ENCODE data around the gene ELFN1.

Gene ELFN1

GRCh38 chr7:1668396-1669063, 1.5 kb upstream of the ELFN1 start:
- peaks cover 1% of the 10 kb centered on the region; the same call in 1 of the 2 replicates for H3K27me3 ChIP-seq (replicated peaks; ENCODE audit: control insufficient read depth, insufficient read depth, low read length)
- no peak for TF ChIP-seq CTCF (IDR thresholded peaks at IDR 0.05; ENCODE audit: insufficient read depth, low read length, poor library complexity, severe bottlenecking)
- H3K36me3 ChIP-seq (ENCODE audit: control insufficient read depth, insufficient read depth, low read length): no peaks in the 10 kb centered on the region
- H3K4me3 ChIP-seq (replicated peaks; ENCODE audit: low read depth, low read length): no peak overlapping the region
- DNase-seq (ENCODE audit: extremely low read depth, insufficient read length): no peak

- no peak for DNase-seq (ENCODE audit: extremely low read depth, insufficient read length)
- Histone ChIP-seq H3K4me3 (replicated peaks; ENCODE audit: low read depth, low read length) (no peak overlapping the region), H3K36me3 (ENCODE audit: control insufficient read depth, insufficient read depth, low read length) (no peaks in the 10 kb centered on the region), H3K27me3 (replicated peaks; ENCODE audit: control insufficient read depth, insufficient read depth, low read length) (peaks cover 1% of the 10 kb centered on the region; the same call in 1 of the 2 replicates)
- no peak for TF ChIP-seq CTCF (IDR thresholded peaks at IDR 0.05; ENCODE audit: insufficient read depth, low read length, poor library complexity, severe bottlenecking)
Observed at GRCh38 chr7:1669064-1669951, 769 bp upstream of the ELFN1 start.

GRCh38 chr7:1670894-1671593, 967 bp downstream of the ELFN1 start:
- Histone ChIP-seq H3K36me3 (ENCODE audit: control insufficient read depth, insufficient read depth, low read length) (no peaks in the 10 kb centered on the region), H3K4me3 (replicated peaks; ENCODE audit: low read depth, low read length) (no peak overlapping the region), H3K27me3 (replicated peaks; ENCODE audit: control insufficient read depth, insufficient read depth, low read length) (peaks cover 1% of the 10 kb centered on the region; the same call in 1 of the 2 replicates)
- TF ChIP-seq CTCF (IDR thresholded peaks at IDR 0.05; ENCODE audit: insufficient read depth, low read length, poor library complexity, severe bottlenecking): no peak
- DNase-seq (ENCODE audit: extremely low read depth, insufficient read length): no peak

GRCh38 chr7:1671594-1672451, 1.7 kb downstream of the ELFN1 start:
- Histone ChIP-seq H3K4me3 (replicated peaks; ENCODE audit: low read depth, low read length) (no peak overlapping the region), H3K36me3 (ENCODE audit: control insufficient read depth, insufficient read depth, low read length) (no peaks in the 10 kb centered on the region), H3K27me3 (replicated peaks; ENCODE audit: control insufficient read depth, insufficient read depth, low read length) (peaks cover 1% of the 10 kb centered on the region; the same call in 1 of the 2 replicates)
- TF ChIP-seq CTCF (IDR thresholded peaks at IDR 0.05; ENCODE audit: insufficient read depth, low read length, poor library complexity, severe bottlenecking): no peak
- DNase-seq (ENCODE audit: extremely low read depth, insufficient read length): no peak

GRCh38 chr7:1672851-1673486, 2.9 kb downstream of the ELFN1 start:
- no peaks in the 10 kb centered on the region for H3K36me3 ChIP-seq (ENCODE audit: control insufficient read depth, insufficient read depth, low read length)
- H3K4me3 ChIP-seq (replicated peaks; ENCODE audit: low read depth, low read length): no peak overlapping the region
- no peak for TF ChIP-seq CTCF (IDR thresholded peaks at IDR 0.05; ENCODE audit: insufficient read depth, low read length, poor library complexity, severe bottlenecking)
- no peak for DNase-seq (ENCODE audit: extremely low read depth, insufficient read length)
- H3K27me3 ChIP-seq (replicated peaks; ENCODE audit: control insufficient read depth, insufficient read depth, low read length): peaks cover 1% of the 10 kb centered on the region; the same call in 1 of the 2 replicates
